ENCODE data around the gene ADGRE3.
"Not testable (repeated sequence)": the region's sequence is repeated elsewhere in the genome, so short reads cannot be mapped to it uniquely, and the experiment has no call there.

ADGRE3 gene

DNA sequence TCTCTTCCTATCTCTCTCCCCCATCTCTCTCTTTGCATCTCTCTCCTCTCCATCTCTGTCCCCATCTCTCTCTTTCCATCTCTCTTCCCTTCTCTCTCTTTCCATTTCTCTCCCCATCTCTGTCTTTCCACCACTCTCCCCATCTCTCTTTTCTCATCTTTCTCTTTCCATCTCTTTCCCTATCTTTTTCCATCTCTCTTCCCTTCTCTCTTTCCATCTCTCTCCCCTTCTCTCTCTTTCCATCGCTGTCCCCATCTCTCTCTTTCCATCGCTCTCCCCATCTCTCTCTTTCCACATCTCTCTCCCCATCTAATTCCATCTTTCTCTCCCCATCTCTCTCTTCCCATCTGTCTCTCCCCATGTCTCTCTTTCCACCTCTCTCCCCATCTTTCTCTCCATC is 24.5 kb downstream of the ADGRE3 start:
- DNase-seq (ENCODE audit: low read depth): no peak
- TF ChIP-seq, protein P1, sequence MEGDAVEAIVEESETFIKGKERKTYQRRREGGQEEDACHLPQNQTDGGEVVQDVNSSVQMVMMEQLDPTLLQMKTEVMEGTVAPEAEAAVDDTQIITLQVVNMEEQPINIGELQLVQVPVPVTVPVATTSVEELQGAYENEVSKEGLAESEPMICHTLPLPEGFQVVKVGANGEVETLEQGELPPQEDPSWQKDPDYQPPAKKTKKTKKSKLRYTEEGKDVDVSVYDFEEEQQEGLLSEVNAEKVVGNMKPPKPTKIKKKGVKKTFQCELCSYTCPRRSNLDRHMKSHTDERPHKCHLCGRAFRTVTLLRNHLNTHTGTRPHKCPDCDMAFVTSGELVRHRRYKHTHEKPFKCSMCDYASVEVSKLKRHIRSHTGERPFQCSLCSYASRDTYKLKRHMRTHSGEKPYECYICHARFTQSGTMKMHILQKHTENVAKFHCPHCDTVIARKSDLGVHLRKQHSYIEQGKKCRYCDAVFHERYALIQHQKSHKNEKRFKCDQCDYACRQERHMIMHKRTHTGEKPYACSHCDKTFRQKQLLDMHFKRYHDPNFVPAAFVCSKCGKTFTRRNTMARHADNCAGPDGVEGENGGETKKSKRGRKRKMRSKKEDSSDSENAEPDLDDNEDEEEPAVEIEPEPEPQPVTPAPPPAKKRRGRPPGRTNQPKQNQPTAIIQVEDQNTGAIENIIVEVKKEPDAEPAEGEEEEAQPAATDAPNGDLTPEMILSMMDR (conservative IDR thresholded peaks at IDR 0.05; ENCODE audit: control insufficient read depth, insufficient read depth, low read depth, low read length): no peak
- no peak overlapping the region for H3K4me3 ChIP-seq (ENCODE audit: control insufficient read depth, low read depth, low read length)

- TF ChIP-seq, protein P1 (conservative IDR thresholded peaks at IDR 0.05; ENCODE audit: control insufficient read depth, insufficient read depth, low read depth, low read length): no peak
- no peak overlapping the region for H3K4me3 ChIP-seq (ENCODE audit: control insufficient read depth, low read depth, low read length)
- DNase-seq (ENCODE audit: low read depth): no peak
Measured at GRCh38 chr19:14649020-14649419, 25.6 kb downstream of the ADGRE3 start.

DNA sequence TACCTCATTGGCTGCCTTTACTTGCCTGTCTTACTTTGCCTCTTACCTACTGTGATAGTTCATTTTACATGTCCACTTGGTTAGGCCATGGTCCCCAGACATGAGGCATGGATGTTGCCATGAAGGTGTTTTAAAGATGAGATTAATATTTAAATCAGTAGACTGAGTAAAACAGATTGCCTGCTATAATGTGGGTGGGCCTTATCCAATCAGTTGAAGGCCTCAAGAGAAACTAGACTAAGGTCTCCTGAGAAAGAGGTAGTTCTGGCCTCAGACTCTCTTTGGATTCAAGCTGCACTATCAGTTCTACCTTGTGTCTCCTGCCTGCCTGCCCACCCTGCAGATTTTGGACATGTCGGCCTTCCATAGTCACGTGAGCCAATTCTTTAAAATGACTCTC is 26.1 kb downstream of the ADGRE3 start:
- TF ChIP-seq, protein P1 (conservative IDR thresholded peaks at IDR 0.05; ENCODE audit: control insufficient read depth, insufficient read depth, low read depth, low read length): no peak
- no peak overlapping the region for H3K4me3 ChIP-seq (ENCODE audit: control insufficient read depth, low read depth, low read length)
- DNase-seq (ENCODE audit: low read depth): no peak

DNA sequence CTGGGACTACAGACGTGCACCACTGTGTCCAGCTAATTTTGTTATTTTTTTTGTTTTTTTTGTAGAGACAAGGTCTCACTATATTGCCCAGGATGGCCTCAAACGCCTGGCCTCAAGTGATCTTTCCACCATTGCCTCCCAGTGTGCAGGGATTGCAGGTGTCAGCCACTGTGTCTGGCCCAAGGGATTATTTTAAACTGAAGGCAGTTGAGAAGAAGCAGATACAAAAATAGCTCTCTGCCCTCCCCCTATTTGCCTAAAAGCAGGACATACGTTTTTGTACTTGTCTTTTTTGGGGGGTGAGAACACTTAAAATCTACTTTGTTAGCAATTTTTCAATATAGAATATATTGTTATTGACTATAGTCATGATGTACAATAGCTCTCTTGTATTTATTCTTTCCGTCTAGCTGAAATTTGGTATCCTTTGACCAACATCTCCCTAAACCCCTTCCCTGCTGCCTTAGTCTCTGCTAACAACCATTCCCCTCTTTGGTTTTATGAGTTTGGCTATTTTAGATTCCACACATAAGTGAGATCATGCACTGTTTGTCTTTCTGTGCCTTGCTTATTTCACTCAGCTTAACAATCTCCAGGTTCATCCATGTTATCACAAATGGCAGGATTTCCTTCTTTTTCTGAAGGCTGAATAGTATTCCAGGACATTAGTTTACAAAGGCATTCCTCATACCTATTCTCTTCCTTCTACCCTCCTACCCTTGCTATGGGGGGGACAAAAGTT is 34.9 kb downstream of the ADGRE3 start:
- no peak for DNase-seq (ENCODE audit: low read depth)
- TF ChIP-seq, protein P1 (conservative IDR thresholded peaks at IDR 0.05; ENCODE audit: control insufficient read depth, insufficient read depth, low read depth, low read length): no peak

DNA sequence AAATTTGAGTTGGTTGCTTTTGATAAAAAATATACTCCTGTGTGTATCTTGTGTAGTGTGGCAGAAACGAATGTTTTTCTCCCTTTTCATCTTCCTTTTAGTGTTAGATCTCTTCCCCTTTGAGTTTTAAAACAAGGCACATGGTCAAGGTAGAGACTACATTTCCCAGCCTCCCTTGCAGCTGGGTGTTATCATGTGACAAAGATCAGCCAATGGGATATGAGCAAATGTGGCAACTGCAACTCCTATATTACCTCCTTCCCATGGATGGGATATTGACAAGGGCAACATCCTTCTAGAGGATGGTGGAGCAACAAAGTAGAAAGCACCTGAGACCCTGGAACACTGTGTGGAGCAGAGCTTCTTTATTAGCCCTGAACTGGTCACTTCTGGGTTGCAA is 42.4 kb downstream of the ADGRE3 start:
- no peak overlapping the region for H3K4me3 ChIP-seq (ENCODE audit: control insufficient read depth, low read depth, low read length)
- peak; percentile 20 for DNase-seq (ENCODE audit: low read depth)
- TF ChIP-seq, protein P1 (conservative IDR thresholded peaks at IDR 0.05; ENCODE audit: control insufficient read depth, insufficient read depth, low read depth, low read length): no peak

More for the DNA sequence above, 34.9 kb downstream of the ADGRE3 start:
- no peak overlapping the region for H3K4me3 ChIP-seq (ENCODE audit: control insufficient read depth, low read depth, low read length)

GRCh38 chr19:14629557-14629956 is 45.1 kb downstream of the ADGRE3 start:
- DNase-seq (ENCODE audit: low read depth): no peak
- no peak overlapping the region for H3K4me3 ChIP-seq (ENCODE audit: control insufficient read depth, low read depth, low read length)
- TF ChIP-seq, protein P1 (conservative IDR thresholded peaks at IDR 0.05; ENCODE audit: control insufficient read depth, insufficient read depth, low read depth, low read length): no peak

GRCh38 chr19:14624491-14624890 is 50.2 kb downstream of the ADGRE3 start:
- not testable (repeated sequence) for H3K4me3 ChIP-seq (ENCODE audit: control insufficient read depth, low read depth, low read length); DNase-seq (ENCODE audit: low read depth)
